ENCODE data around the gene PIKFYVE. TPM values are rescaled to one million over a fixed set of nuclear protein-coding genes. Genes with fewer than 3 reads are reported as not detected.
"Not testable (repeated sequence)": the region's sequence is repeated elsewhere in the genome, so short reads cannot be mapped to it uniquely, and the experiment has no call there.

PIKFYVE gene, protein sequence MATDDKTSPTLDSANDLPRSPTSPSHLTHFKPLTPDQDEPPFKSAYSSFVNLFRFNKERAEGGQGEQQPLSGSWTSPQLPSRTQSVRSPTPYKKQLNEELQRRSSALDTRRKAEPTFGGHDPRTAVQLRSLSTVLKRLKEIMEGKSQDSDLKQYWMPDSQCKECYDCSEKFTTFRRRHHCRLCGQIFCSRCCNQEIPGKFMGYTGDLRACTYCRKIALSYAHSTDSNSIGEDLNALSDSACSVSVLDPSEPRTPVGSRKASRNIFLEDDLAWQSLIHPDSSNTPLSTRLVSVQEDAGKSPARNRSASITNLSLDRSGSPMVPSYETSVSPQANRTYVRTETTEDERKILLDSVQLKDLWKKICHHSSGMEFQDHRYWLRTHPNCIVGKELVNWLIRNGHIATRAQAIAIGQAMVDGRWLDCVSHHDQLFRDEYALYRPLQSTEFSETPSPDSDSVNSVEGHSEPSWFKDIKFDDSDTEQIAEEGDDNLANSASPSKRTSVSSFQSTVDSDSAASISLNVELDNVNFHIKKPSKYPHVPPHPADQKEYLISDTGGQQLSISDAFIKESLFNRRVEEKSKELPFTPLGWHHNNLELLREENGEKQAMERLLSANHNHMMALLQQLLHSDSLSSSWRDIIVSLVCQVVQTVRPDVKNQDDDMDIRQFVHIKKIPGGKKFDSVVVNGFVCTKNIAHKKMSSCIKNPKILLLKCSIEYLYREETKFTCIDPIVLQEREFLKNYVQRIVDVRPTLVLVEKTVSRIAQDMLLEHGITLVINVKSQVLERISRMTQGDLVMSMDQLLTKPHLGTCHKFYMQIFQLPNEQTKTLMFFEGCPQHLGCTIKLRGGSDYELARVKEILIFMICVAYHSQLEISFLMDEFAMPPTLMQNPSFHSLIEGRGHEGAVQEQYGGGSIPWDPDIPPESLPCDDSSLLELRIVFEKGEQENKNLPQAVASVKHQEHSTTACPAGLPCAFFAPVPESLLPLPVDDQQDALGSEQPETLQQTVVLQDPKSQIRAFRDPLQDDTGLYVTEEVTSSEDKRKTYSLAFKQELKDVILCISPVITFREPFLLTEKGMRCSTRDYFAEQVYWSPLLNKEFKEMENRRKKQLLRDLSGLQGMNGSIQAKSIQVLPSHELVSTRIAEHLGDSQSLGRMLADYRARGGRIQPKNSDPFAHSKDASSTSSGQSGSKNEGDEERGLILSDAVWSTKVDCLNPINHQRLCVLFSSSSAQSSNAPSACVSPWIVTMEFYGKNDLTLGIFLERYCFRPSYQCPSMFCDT (N-terminal part only)
- 14.3 TPM for polyA plus RNA-seq (2013, experiment 1 of 2)
- polyA plus RNA-seq (2013, experiment 2 of 2): 14.6 TPM

DNA sequence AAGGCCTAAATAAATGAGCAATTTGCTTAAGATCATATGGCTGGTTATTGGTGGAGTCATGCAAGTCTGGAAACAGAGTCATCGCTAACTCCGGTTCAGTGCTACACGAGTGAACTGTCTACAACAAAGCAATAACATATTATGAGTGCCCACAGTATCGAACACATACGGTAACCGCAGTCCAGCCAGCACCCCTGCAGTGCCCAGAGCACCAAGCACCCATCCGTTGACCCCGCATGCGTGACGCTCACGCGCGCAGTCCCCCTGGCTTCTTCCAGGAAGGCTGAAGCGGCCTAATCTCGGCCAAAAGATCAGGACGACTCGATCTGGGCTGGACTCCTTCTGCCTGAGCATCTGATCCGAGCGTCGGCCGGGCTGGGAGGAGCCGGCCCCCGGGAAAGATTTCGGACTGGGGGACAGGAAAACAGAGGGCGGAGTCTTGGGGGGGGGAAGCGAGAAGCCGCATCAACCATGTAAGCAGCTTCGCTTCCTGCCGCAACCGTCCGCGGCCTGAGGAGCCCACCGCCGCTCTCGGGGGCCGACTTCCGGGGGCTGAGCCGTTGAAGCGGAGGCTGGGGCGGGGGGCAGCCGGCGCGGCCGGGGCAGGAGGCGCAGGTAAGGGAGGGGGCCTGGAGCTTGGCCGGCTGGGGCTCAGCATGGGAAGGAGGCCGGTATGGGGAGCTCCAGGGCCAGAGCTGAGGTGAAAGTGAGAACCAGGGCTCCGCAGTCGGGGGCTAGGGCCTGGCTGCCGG, at the start of gene PIKFYVE:
Gene PIKFYVE, plus strand, starts transcription at position 455 of the 752 bp plus-strand sequence. CDS start 5,265 bp downstream, outside the sequence.
- Histone ChIP-seq H4K8ac (ENCODE audit: low read depth, low read length) (no peak within 1 kb of the TSS), H2AK5ac (ENCODE audit: low read length) (peak within 1 kb of the TSS; percentile 50), H3K56ac (ENCODE audit: low read length) (peak within 1 kb of the TSS; percentile 89), H4K5ac (ENCODE audit: low read length) (peak within 1 kb of the TSS; percentile 52), H3K36me3 (ENCODE audit: control insufficient read depth, insufficient read depth, low read length) (no peaks in the 10 kb centered on the region), H3K79me1 (ENCODE audit: low read length) (peaks cover 6% of the 10 kb centered on the region), H2BK120ac (ENCODE audit: low read depth, low read length) (peak within 1 kb of the TSS; percentile 64), H3K23ac (ENCODE audit: low read length) (peak within 1 kb of the TSS; percentile 9), H3K4me1 (ENCODE audit: control insufficient read depth, low read depth, low read length) (peaks cover 5% of the 10 kb centered on the region), H3K79me2 (ENCODE audit: control insufficient read depth, insufficient read depth, low read length) (peaks cover 32% of the 10 kb centered on the region), H2BK5ac (ENCODE audit: low read length) (peak within 1 kb of the TSS; percentile 47), H3K4me3 (ENCODE audit: low read length) (peak within 1 kb of the TSS; percentile 90), H3K9ac (ENCODE audit: low read length) (peak within 1 kb of the TSS; percentile 85), H3K27ac (ENCODE audit: low read depth, low read length) (peak within 1 kb of the TSS; percentile 97), H2BK15ac (replicated peaks; ENCODE audit: low read depth) (no peak within 1 kb of the TSS), H3K27me3 (ENCODE audit: insufficient read depth, low read length, poor library complexity) (no peaks in the 10 kb centered on the region), H3K4me2 (ENCODE audit: low read length) (peak within 1 kb of the TSS; percentile 52), H3K4ac (ENCODE audit: low read depth, low read length) (peak within 1 kb of the TSS; percentile 86), H3K18ac (ENCODE audit: low read length) (peak within 1 kb of the TSS; percentile 98)
- no CpG with 5 or more reads among the region's 50 CpGs for WGBS (ENCODE audit: extremely low coverage, insufficient coverage, low lambda C conversion rate)
- DNase-seq: peak; percentile 99

DNA sequence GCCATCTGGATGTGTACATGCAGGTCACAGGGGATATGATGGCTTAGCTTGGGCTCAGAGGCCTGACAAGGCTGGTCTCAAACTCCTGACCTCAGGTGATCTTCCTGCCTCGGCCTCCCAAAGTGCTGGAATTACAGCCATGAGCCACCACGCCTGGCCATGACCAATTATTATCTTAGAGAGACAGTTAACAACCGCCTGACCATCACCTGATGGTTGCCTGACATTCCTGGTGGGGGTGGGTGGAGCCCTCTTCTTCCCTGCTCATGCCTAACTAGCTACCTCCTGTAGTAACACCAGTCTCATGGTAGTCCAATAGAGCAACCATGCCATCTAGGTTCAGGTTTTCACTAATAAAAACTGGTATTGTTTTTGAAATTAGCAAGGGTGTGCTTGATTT, 44.2 kb upstream of the PIKFYVE start:
- H4K5ac ChIP-seq (ENCODE audit: low read length); H3K4me1 ChIP-seq (ENCODE audit: control insufficient read depth, low read depth, low read length); H3K4me3 ChIP-seq (ENCODE audit: low read length); H3K4me2 ChIP-seq (ENCODE audit: low read length); H3K56ac ChIP-seq (ENCODE audit: low read length); H3K9ac ChIP-seq (ENCODE audit: low read length); H3K79me1 ChIP-seq (ENCODE audit: low read length); DNase-seq; H3K36me3 ChIP-seq (ENCODE audit: control insufficient read depth, insufficient read depth, low read length); H3K27me3 ChIP-seq (ENCODE audit: insufficient read depth, low read length, poor library complexity); H2BK15ac ChIP-seq (replicated peaks; ENCODE audit: low read depth); H3K18ac ChIP-seq (ENCODE audit: low read length); H4K8ac ChIP-seq (ENCODE audit: low read depth, low read length); H3K27ac ChIP-seq (ENCODE audit: low read depth, low read length); H3K79me2 ChIP-seq (ENCODE audit: control insufficient read depth, insufficient read depth, low read length); H2BK5ac ChIP-seq (ENCODE audit: low read length); H3K23ac ChIP-seq (ENCODE audit: low read length); H2BK120ac ChIP-seq (ENCODE audit: low read depth, low read length); H2AK5ac ChIP-seq (ENCODE audit: low read length); H3K4ac ChIP-seq (ENCODE audit: low read depth, low read length): not testable (repeated sequence)
- no CpG with 5 or more reads among the region's 3 CpGs for WGBS (ENCODE audit: extremely low coverage, insufficient coverage, low lambda C conversion rate)

DNA sequence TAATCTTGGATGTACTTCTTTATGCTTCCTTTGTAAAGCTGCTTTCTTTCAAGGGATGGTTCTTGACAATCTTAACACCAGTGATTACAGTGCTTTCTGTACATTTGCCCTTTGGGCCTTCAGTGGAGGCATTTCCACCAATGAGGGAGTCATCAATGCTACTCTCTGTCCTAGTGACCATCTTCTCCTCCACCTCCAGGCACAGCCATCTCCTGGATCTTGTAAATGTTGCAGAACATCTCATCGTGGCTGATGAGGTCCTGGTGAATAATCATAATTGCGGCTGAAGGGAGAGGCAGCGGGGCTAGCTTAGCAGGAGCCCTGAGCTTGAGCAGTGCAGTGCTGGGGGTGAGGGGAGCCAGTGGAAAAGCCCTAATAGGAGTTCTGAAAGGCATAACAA, 43.7 kb upstream of the PIKFYVE start:
- DNase-seq: no peak
- Histone ChIP-seq H2BK15ac (replicated peaks; ENCODE audit: low read depth) (no peak overlapping the region), H2BK5ac (ENCODE audit: low read length) (peak overlapping the region; percentile 10), H3K18ac (ENCODE audit: low read length) (no peak overlapping the region), H4K5ac (ENCODE audit: low read length) (no peak overlapping the region), H3K79me1 (ENCODE audit: low read length) (no peaks in the 10 kb centered on the region), H3K56ac (ENCODE audit: low read length) (no peak overlapping the region), H3K4me3 (ENCODE audit: low read length) (no peak overlapping the region), H3K36me3 (ENCODE audit: control insufficient read depth, insufficient read depth, low read length) (no peaks in the 10 kb centered on the region), H3K79me2 (ENCODE audit: control insufficient read depth, insufficient read depth, low read length) (no peaks in the 10 kb centered on the region), H3K4me1 (ENCODE audit: control insufficient read depth, low read depth, low read length) (no peaks in the 10 kb centered on the region), H3K27ac (ENCODE audit: low read depth, low read length) (no peak overlapping the region), H3K9ac (ENCODE audit: low read length) (no peak overlapping the region), H3K4me2 (ENCODE audit: low read length) (no peak overlapping the region), H3K23ac (ENCODE audit: low read length) (no peak overlapping the region), H4K8ac (ENCODE audit: low read depth, low read length) (no peak overlapping the region), H3K27me3 (ENCODE audit: insufficient read depth, low read length, poor library complexity) (no peaks in the 10 kb centered on the region), H2BK120ac (ENCODE audit: low read depth, low read length) (no peak overlapping the region), H2AK5ac (ENCODE audit: low read length) (no peak overlapping the region), H3K4ac (ENCODE audit: low read depth, low read length) (no peak overlapping the region)
- no CpG with 5 or more reads among the region's 3 CpGs for WGBS (ENCODE audit: extremely low coverage, insufficient coverage, low lambda C conversion rate)

DNA sequence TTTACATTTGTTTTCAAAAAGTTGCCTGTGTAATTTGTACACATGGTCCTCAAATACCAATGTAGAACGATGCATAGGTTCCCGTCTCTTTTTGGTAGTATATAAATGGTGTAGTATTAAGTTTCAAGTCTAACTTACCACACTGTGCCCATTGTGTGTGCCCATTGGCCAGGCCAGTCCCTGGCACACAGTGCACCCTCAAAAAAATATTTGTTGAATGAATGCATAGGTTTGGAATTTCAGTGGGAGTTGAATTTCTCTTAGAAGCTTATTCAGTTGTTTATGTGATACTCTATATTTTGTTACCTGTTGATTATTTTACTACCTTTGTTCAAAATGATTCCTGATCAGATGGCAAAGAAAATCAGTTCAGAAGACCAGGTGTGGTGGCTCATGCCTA, 41.3 kb upstream of the PIKFYVE start:
- Histone ChIP-seq H2AK5ac (ENCODE audit: low read length) (no peak overlapping the region), H3K27me3 (ENCODE audit: insufficient read depth, low read length, poor library complexity) (no peaks in the 10 kb centered on the region), H2BK15ac (replicated peaks; ENCODE audit: low read depth) (no peak overlapping the region), H3K4me2 (ENCODE audit: low read length) (no peak overlapping the region), H3K56ac (ENCODE audit: low read length) (no peak overlapping the region), H3K79me2 (ENCODE audit: control insufficient read depth, insufficient read depth, low read length) (no peaks in the 10 kb centered on the region), H3K4ac (ENCODE audit: low read depth, low read length) (no peak overlapping the region), H2BK5ac (ENCODE audit: low read length) (no peak overlapping the region), H3K9ac (ENCODE audit: low read length) (no peak overlapping the region), H3K4me1 (ENCODE audit: control insufficient read depth, low read depth, low read length) (no peaks in the 10 kb centered on the region), H3K79me1 (ENCODE audit: low read length) (no peaks in the 10 kb centered on the region), H4K8ac (ENCODE audit: low read depth, low read length) (no peak overlapping the region), H3K23ac (ENCODE audit: low read length) (no peak overlapping the region), H3K36me3 (ENCODE audit: control insufficient read depth, insufficient read depth, low read length) (no peaks in the 10 kb centered on the region), H3K4me3 (ENCODE audit: low read length) (no peak overlapping the region), H2BK120ac (ENCODE audit: low read depth, low read length) (no peak overlapping the region), H3K18ac (ENCODE audit: low read length) (no peak overlapping the region), H3K27ac (ENCODE audit: low read depth, low read length) (no peak overlapping the region), H4K5ac (ENCODE audit: low read length) (no peak overlapping the region)
- DNase-seq: no peak
- no CpG with 5 or more reads among the region's 2 CpGs for WGBS (ENCODE audit: extremely low coverage, insufficient coverage, low lambda C conversion rate)

DNA sequence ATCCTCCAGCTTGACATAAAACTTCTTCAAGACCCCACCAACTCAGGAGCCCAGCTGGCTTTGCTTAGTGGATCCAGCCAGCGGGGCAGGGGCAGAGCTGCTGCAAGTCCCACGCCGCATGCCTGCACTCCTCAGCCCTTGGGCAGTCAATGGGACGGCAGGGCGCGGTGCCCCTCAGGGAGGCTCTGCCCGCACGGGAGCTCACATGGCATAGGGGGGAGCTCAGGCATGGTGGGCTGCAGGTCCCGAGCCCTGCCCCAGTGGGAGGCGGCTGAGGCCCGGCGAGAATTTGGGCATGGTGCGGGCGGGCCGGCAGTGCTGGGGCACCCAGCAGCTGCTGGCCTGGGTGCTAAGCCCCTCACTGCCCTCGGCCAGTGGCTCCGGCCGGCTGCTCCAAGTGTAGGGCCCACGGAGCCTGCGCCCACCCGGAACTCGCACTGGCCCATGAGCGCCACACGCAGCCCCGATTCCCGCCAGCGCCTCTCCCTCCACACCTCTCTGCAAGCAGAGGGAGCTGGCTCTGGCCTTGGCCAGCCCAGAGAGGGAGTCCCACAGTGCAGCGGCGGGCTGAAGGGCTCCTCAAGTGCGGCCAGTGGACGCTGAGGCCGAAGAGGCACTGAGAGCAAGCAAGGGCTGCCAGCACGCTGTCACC, 38.3 kb upstream of the PIKFYVE start:
- no peaks in the 10 kb centered on the region for H3K27me3 ChIP-seq (ENCODE audit: insufficient read depth, low read length, poor library complexity)
- H3K79me1 ChIP-seq (ENCODE audit: low read length): no peaks in the 10 kb centered on the region
- DNase-seq: no peak
- no peak overlapping the region for H3K9ac ChIP-seq (ENCODE audit: low read length)
- no peak overlapping the region for H3K4me2 ChIP-seq (ENCODE audit: low read length)
- no peak overlapping the region for H3K4me3 ChIP-seq (ENCODE audit: low read length)
- no peak overlapping the region for H2BK120ac ChIP-seq (ENCODE audit: low read depth, low read length)
- H3K79me2 ChIP-seq (ENCODE audit: control insufficient read depth, insufficient read depth, low read length): no peaks in the 10 kb centered on the region
- H3K56ac ChIP-seq (ENCODE audit: low read length): no peak overlapping the region
- no peak overlapping the region for H3K18ac ChIP-seq (ENCODE audit: low read length)
- H2BK15ac ChIP-seq (replicated peaks; ENCODE audit: low read depth): no peak overlapping the region
- no peaks in the 10 kb centered on the region for H3K36me3 ChIP-seq (ENCODE audit: control insufficient read depth, insufficient read depth, low read length)
- no peak overlapping the region for H3K4ac ChIP-seq (ENCODE audit: low read depth, low read length)
- no peak overlapping the region for H4K8ac ChIP-seq (ENCODE audit: low read depth, low read length)
- no peak overlapping the region for H2AK5ac ChIP-seq (ENCODE audit: low read length)
- H4K5ac ChIP-seq (ENCODE audit: low read length): no peak overlapping the region
- H3K4me1 ChIP-seq (ENCODE audit: control insufficient read depth, low read depth, low read length): no peaks in the 10 kb centered on the region
- no CpG with 5 or more reads among the region's 33 CpGs for WGBS (ENCODE audit: extremely low coverage, insufficient coverage, low lambda C conversion rate)
- H2BK5ac ChIP-seq (ENCODE audit: low read length): no peak overlapping the region
- H3K27ac ChIP-seq (ENCODE audit: low read depth, low read length): no peak overlapping the region
- no peak overlapping the region for H3K23ac ChIP-seq (ENCODE audit: low read length)
